Measurements from ENCODE around the gene CD27.

DNA sequence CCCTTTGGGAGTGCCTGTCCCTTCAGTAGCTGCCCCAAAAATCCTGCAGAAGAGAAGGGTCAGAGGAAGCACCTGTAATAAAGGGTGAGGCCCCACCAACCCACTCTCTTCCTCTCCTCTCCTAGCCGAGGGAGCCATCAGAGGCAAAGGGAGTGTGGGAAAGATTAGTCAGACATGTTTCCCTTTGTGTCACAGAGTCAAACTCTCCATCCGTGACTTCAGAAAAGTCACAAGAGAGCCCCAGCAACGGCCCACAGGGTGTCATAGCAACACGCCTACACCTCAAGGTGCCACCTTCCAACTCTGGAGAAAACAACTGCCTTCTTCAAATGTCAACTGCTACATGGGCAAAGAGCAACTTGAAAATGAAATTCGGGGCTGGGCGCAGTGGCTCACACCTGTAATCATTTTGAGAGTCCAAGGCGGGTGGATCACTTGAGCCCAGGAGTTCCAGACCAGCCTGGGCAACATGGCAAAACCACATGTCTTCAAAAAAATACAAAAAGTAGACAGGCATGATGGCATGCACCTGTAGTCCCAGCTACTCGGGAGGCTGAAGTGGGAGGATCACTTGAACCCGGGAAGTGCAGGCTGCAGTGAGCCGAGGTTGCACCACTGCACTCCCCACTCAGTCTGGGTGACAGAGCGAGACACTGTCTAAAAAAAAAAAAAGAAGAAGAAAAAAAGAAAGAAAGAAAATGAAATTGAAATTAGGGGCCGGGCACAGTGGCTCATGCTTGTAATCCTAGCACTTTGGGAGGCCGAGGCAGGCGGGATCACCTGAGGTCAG is 17.7 kb upstream of the CD27 start:
- TF ChIP-seq, protein P1, sequence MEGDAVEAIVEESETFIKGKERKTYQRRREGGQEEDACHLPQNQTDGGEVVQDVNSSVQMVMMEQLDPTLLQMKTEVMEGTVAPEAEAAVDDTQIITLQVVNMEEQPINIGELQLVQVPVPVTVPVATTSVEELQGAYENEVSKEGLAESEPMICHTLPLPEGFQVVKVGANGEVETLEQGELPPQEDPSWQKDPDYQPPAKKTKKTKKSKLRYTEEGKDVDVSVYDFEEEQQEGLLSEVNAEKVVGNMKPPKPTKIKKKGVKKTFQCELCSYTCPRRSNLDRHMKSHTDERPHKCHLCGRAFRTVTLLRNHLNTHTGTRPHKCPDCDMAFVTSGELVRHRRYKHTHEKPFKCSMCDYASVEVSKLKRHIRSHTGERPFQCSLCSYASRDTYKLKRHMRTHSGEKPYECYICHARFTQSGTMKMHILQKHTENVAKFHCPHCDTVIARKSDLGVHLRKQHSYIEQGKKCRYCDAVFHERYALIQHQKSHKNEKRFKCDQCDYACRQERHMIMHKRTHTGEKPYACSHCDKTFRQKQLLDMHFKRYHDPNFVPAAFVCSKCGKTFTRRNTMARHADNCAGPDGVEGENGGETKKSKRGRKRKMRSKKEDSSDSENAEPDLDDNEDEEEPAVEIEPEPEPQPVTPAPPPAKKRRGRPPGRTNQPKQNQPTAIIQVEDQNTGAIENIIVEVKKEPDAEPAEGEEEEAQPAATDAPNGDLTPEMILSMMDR (IDR thresholded peaks at IDR 0.05) = no peak
- TF ChIP-seq POLR2A (IDR thresholded peaks at IDR 0.05) = no peak
